Neural progenitor cell (in vitro differentiated cells): Measurements from ENCODE around the gene MME.

Experiments
- EZH2phosphoT487 ChIP-seq: fragments of 200-600 bp; sonication (generic); IDR thresholded peaks from 2 replicates; pipeline ENCODE4 v1.6.1; 2017; ENCODE audit warnings: antibody characterized with exemption
- TF ChIP-seq, protein P1 (sequence below): fragments of 200-600 bp; sonication (generic); IDR thresholded peaks from 2 replicates; pipeline ENCODE4 v1.5.1; 2017; ENCODE audit warnings: antibody characterized with exemption, mild to moderate bottlenecking

- TF ChIP-seq, protein P1, sequence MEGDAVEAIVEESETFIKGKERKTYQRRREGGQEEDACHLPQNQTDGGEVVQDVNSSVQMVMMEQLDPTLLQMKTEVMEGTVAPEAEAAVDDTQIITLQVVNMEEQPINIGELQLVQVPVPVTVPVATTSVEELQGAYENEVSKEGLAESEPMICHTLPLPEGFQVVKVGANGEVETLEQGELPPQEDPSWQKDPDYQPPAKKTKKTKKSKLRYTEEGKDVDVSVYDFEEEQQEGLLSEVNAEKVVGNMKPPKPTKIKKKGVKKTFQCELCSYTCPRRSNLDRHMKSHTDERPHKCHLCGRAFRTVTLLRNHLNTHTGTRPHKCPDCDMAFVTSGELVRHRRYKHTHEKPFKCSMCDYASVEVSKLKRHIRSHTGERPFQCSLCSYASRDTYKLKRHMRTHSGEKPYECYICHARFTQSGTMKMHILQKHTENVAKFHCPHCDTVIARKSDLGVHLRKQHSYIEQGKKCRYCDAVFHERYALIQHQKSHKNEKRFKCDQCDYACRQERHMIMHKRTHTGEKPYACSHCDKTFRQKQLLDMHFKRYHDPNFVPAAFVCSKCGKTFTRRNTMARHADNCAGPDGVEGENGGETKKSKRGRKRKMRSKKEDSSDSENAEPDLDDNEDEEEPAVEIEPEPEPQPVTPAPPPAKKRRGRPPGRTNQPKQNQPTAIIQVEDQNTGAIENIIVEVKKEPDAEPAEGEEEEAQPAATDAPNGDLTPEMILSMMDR = no peak
- TF ChIP-seq EZH2phosphoT487 = no peak
Measured at GRCh38 chr3:155178810-155179436, 98.8 kb downstream of the MME start.
